Right lobe of liver (tissue), 6 donors: ENCODE data around the gene ZIC4. TPM values are rescaled to one million over a fixed set of nuclear protein-coding genes. Genes with fewer than 3 reads are reported as not detected.
A peak's percentile ranks its signal among the peaks of the same experiment; 100 is the strongest.

Experiments
- ATAC-seq, 4 donors: fragments of 200-7000 bp; cut with Tn5 transposase; one replicate each; pipeline ENCODE4 v1.9.1; 2020; ENCODE audit warnings: mild to moderate bottlenecking in 4 of 4, moderate library complexity in 4 of 4
- DNase-seq, 3 donors: peaks; one replicate each; pipeline ENCODE4 v3.0.0-alpha.2; 2020
- H3K27ac ChIP-seq, 3 donors: fragments of 200-600 bp; one replicate each; pipeline ENCODE4 v1.8.0; 2022
- H3K27me3 ChIP-seq, 2 donors: fragments of 200-600 bp; one replicate each; pipeline ENCODE4 v1.8.0; 2022
- H3K36me3 ChIP-seq, 4 donors: fragments of 200-600 bp; sonication (generic) in 1 of 4; one replicate each; pipeline versions ENCODE4 v1.5.1 to v1.8.0; 2017 to 2022; ENCODE audit warnings: control low read depth in 1 of 4
- H3K4me1 ChIP-seq, 4 donors: fragments of 200-600 bp; sonication (generic) in 1 of 4; one replicate each; pipeline versions ENCODE4 v1.5.1 to v1.8.0; 2017 to 2022; ENCODE audit warnings: control low read depth in 1 of 4
- H3K4me3 ChIP-seq, 3 donors: fragments of 200-600 bp; one replicate each; pipeline ENCODE4 v1.8.0; 2022
- H3K9me3 ChIP-seq, 4 donors: fragments of 200-600 bp; sonication (generic) in 1 of 4; one replicate each; pipeline versions ENCODE4 v1.5.1 to v1.8.0; 2017 to 2022; ENCODE audit warnings: control low read depth in 1 of 4
- CTCF ChIP-seq, 4 donors: fragments of 200-600 bp in 3 of 4; fragments of 450-650 bp in 1 of 4; IDR thresholded peaks; one replicate each; pipeline versions ENCODE4 v1.5.1 to v1.8.0; 2016 to 2022; ENCODE audit warnings: antibody characterized with exemption in 4 of 4, mild to moderate bottlenecking in 2 of 4
- POLR2A ChIP-seq: fragments of 450-650 bp; IDR thresholded peaks from one replicate; pipeline ENCODE4 v1.6.1; 2017; ENCODE audit warnings: antibody characterized with exemption, mild to moderate bottlenecking
- WGBS: methylation state at CpG from one replicate; pipeline ENCODE4 v1.1.6; 2018; ENCODE audit warnings: low coverage, low lambda C conversion rate; ENCODE audit not compliant: insufficient coverage; ENCODE audit errors: missing lambda C conversion rate; 5-methylcytosine and 5-hydroxymethylcytosine counted together
- intact Hi-C, 2 donors: fragments of 100-400 bp; cut with DNase I; formaldehyde crosslinking; loops; one replicate each; pipeline versions ENCODE4 v1.11.2 to v1.14.1; 2022
- total RNA-seq, 6 experiments: library from RNA; depleted of rRNA in 2 of 6; stranded (reverse); fragments of >200 nt in 2 of 6; fragmentation: NEBNext Ultra II Directional in 3 of 6; extraction: Animal tissue kit (Norgen Biotek cat#: 25700) in 3 of 6; gene quantifications; one replicate each; pipeline versions ENCODE4 v1.1.0 to v1.2.4, GENCODE V29; 2016 to 2023
- donor health status: DM: no; HTN: yes; CAD: no.
- donor health status: DM: no; HTN: no; CAD: no.
- donor health status: DM: no; HTN: no; CAD: no.
- donor health status: DM: no; HTN: yes; CAD: no.
- donor health status: DM: no; HTN: yes; CAD: no.

ZIC4 gene
- total RNA-seq, 6 experiments from 2014 or later: 0.04 to 0.28 (median 0.12) TPM; not detected in 3

GRCh38 chr3:147410526-147411237, 4.3 kb upstream of the ZIC4 start:
- 8% methylated on average over 21 of the region's 61 CpGs for WGBS
- peak in 1 of 4 donors; percentile 12 for ATAC-seq
- no peaks in the 10 kb centered on the region for H3K36me3 ChIP-seq
- no peak overlapping the region for H3K4me3 ChIP-seq
- no peak overlapping the region for H3K27ac ChIP-seq
- intact Hi-C loops: no loop called here
- TF ChIP-seq CTCF (IDR thresholded peaks at IDR 0.05) (no peak), POLR2A (no peak)
- peaks cover 7 to 18% of the 10 kb centered on the region in 2 donors for H3K27me3 ChIP-seq
- no peak for DNase-seq
- peaks cover 0 to 13% (median 0%) of the 10 kb centered on the region in 4 donors for H3K4me1 ChIP-seq
- H3K9me3 ChIP-seq: no peaks in the 10 kb centered on the region

GRCh38 chr3:147410116-147410525, 3.8 kb upstream of the ZIC4 start:
- TF ChIP-seq CTCF (IDR thresholded peaks at IDR 0.05): no peak
- no peak for TF ChIP-seq POLR2A
- Histone ChIP-seq H3K27me3 (peaks cover 7 to 14% of the 10 kb centered on the region in 2 donors), H3K36me3 (no peaks in the 10 kb centered on the region), H3K4me3 (no peak overlapping the region), H3K27ac (no peak overlapping the region), H3K9me3 (no peaks in the 10 kb centered on the region), H3K4me1 (peaks cover 0 to 13% (median 0%) of the 10 kb centered on the region in 4 donors)
- DNase-seq (no peak), ATAC-seq (no peak)
- no CpG with 5 or more reads among the region's 52 CpGs for WGBS
- intact Hi-C loops: no loop called here

GRCh38 chr3:147409143-147410115, 3.1 kb upstream of the ZIC4 start, which contains the start of gene ZIC1:
TSS of gene ZIC1 (plus strand) at chr3:147409365. CDS start at chr3:147410113, 748 bp downstream.
- no peak for TF ChIP-seq CTCF (IDR thresholded peaks at IDR 0.05)
- TF ChIP-seq POLR2A: no peak
- Histone ChIP-seq H3K36me3 (no peaks in the 10 kb centered on the region), H3K4me3 (no peak within 1 kb of the TSS), H3K27ac (no peak within 1 kb of the TSS), H3K4me1 (peaks cover 0 to 13% (median 0%) of the 10 kb centered on the region in 4 donors), H3K27me3 (peaks cover 7 to 14% of the 10 kb centered on the region in 2 donors), H3K9me3 (no peaks in the 10 kb centered on the region)
- intact Hi-C loops: no loop called here
- ATAC-seq: no peak
- 33% methylated on average over 45 of the region's 80 CpGs for WGBS
- DNase-seq: no peak

- no peak overlapping the region for H3K27ac ChIP-seq
- ATAC-seq (no peak), DNase-seq (no peak)
- H3K9me3 ChIP-seq: no peaks in the 10 kb centered on the region
- H3K4me3 ChIP-seq: no peak overlapping the region
- TF ChIP-seq POLR2A (no peak), CTCF (IDR thresholded peaks at IDR 0.05) (no peak)
- peaks cover 0 to 13% (median 0%) of the 10 kb centered on the region in 4 donors for H3K4me1 ChIP-seq
- 16% methylated on average over 28 of the region's 28 CpGs for WGBS
- H3K27me3 ChIP-seq: peaks cover 7 to 14% of the 10 kb centered on the region in 2 donors
- intact Hi-C loops: no loop called here
- H3K36me3 ChIP-seq: no peaks in the 10 kb centered on the region
These were observed 2.1 kb upstream of the ZIC4 start for GRCh38 chr3:147408188-147409100.
